ENCODE measurements around the gene BRME1.
A peak's percentile ranks its signal among the peaks of the same experiment; 100 is the strongest.

The BRME1 gene

GRCh38 chr19:13905634-13906520 lies at the start of gene BRME1, which contains the start of gene CC2D1A:
Gene BRME1, minus strand, starts transcription at chr19:13906117. Its CDS starts 1,225 bp downstream, at chr19:13904892.
Gene CC2D1A, plus strand, starts transcription at chr19:13906201. Its CDS starts 241 bp downstream, at chr19:13906442.
- peak; percentile 39 for DNase-seq (ENCODE audit: low read depth)

- no peak for DNase-seq (ENCODE audit: low read depth)
Observed at GRCh38 chr19:13954185-13954584, 48.3 kb upstream of the BRME1 start.

GRCh38 chr19:13952931-13953531 lies 47.1 kb upstream of the BRME1 start:
- peak; percentile 39 for DNase-seq (ENCODE audit: low read depth)

- peak; percentile 96 for DNase-seq (ENCODE audit: low read depth)
Observed at GRCh38 chr19:13952154-13952930, 46.4 kb upstream of the BRME1 start, which contains the start of gene DCAF15. Gene DCAF15, plus strand, starts transcription at chr19:13952509. Its CDS starts 4 bp downstream, at chr19:13952513.

GRCh38 chr19:13951799-13952153 lies 45.9 kb upstream of the BRME1 start:
- DNase-seq (ENCODE audit: low read depth): no peak

- no peak for DNase-seq (ENCODE audit: low read depth)
Observed at GRCh38 chr19:13951043-13951442, 45.1 kb upstream of the BRME1 start.

GRCh38 chr19:13946414-13946813 lies 40.5 kb upstream of the BRME1 start:
- DNase-seq (ENCODE audit: low read depth): no peak

- no peak for DNase-seq (ENCODE audit: low read depth)
Observed at GRCh38 chr19:13942023-13942684, 36.2 kb upstream of the BRME1 start.

- peak; percentile 71 for DNase-seq (ENCODE audit: low read depth)
Observed at GRCh38 chr19:13938301-13939064, 32.6 kb upstream of the BRME1 start, which contains the start of gene PODNL1. Gene PODNL1, minus strand, starts transcription at chr19:13938417. Its CDS starts 236 bp downstream, at chr19:13938181.

- DNase-seq (ENCODE audit: low read depth): no peak
Observed at GRCh38 chr19:13937479-13938300, 31.8 kb upstream of the BRME1 start.

GRCh38 chr19:13935765-13936510 lies 30.0 kb upstream of the BRME1 start:
- DNase-seq (ENCODE audit: low read depth): no peak

GRCh38 chr19:13934785-13935109 lies 28.8 kb upstream of the BRME1 start:
- no peak for DNase-seq (ENCODE audit: low read depth)

- DNase-seq (ENCODE audit: low read depth): no peak
Observed at GRCh38 chr19:13932911-13933393, 27.0 kb upstream of the BRME1 start.

- no peak for DNase-seq (ENCODE audit: low read depth)
Observed at GRCh38 chr19:13932149-13932637, 26.3 kb upstream of the BRME1 start.

GRCh38 chr19:13931391-13932148 lies 25.7 kb upstream of the BRME1 start:
- no peak for DNase-seq (ENCODE audit: low read depth)

GRCh38 chr19:13930402-13930801 lies 24.5 kb upstream of the BRME1 start:
- DNase-seq (ENCODE audit: low read depth): no peak

GRCh38 chr19:13929956-13930355 lies 24.0 kb upstream of the BRME1 start:
- DNase-seq (ENCODE audit: low read depth): no peak

GRCh38 chr19:13929340-13929739 lies 23.4 kb upstream of the BRME1 start:
- no peak for DNase-seq (ENCODE audit: low read depth)
